ENCODE measurements around the gene WT1.

GRCh38 chr11:32446227-32446626, 10.9 kb upstream of the WT1 start:
- TF ChIP-seq CTCF (IDR thresholded peaks at IDR 0.05; ENCODE audit: low read depth, low read length): no peak
- TF ChIP-seq MAX (IDR thresholded peaks at IDR 0.05; ENCODE audit: low read depth, low read length): no peak
- TF ChIP-seq POLR2A (IDR thresholded peaks at IDR 0.05; ENCODE audit: extremely low read depth, insufficient read length): no peak

Data from NB4 (cell line).